ENCODE measurements around the gene SEMA3F.

The SEMA3F gene

DNA sequence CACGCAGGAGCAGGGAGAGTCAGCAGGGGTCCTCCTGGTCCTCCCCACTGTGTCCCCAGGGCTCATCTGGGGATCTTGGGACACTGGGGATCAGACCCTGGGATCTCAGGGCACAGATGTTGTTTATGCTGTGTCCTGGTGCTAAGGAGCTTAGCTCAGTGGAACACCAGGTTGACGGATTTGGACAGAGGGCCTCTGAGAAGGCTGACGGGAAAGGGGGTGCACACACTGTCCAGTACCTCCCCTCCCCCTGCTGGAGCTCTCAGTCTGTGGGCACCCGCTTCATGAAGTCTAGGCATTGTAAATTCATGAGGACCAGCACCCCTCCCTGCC lies 21.9 kb upstream of the SEMA3F start:
- TF ChIP-seq, protein P1, sequence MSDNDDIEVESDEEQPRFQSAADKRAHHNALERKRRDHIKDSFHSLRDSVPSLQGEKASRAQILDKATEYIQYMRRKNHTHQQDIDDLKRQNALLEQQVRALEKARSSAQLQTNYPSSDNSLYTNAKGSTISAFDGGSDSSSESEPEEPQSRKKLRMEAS (IDR thresholded peaks at IDR 0.05), result no peak
- TF ChIP-seq FOXM1 (IDR thresholded peaks at IDR 0.05; ENCODE audit: borderline replicate concordance, low read depth) (no peak), CEBPB (IDR thresholded peaks at IDR 0.05) (no peak), TAF1 (IDR thresholded peaks at IDR 0.05; ENCODE audit: low read depth) (no peak), ZBTB7A (IDR thresholded peaks at IDR 0.05; ENCODE audit: low read depth) (no peak), YY1 (IDR thresholded peaks at IDR 0.05; ENCODE audit: low read depth) (no peak), TEAD4 (IDR thresholded peaks at IDR 0.05) (no peak), CREB1 (IDR thresholded peaks at IDR 0.05; ENCODE audit: low read depth) (no peak), TCF12 (IDR thresholded peaks at IDR 0.05; ENCODE audit: low read depth) (no peak)

DNA sequence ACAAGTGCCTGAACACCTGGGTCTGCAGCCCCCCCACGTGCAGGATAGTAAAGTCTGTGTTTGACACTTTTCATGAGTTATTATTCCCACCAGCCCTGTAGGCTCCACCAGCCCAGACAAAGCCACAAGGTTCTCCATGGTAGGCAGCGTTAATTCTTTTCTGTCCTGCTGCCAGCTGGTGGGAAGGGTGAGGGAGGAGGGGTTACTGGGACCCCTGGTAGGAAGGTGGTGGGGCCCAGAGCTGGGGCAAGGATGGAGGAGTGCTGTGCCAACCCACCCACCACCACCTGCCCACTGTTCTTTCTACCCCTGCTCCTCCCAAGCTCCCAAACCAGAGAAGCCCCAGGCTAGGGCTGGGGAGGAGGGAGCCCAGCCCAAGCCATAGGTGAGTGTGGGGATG lies 20.8 kb upstream of the SEMA3F start:
- TF ChIP-seq YY1 (IDR thresholded peaks at IDR 0.05; ENCODE audit: low read depth), result no peak
- no peak for TF ChIP-seq FOXM1 (IDR thresholded peaks at IDR 0.05; ENCODE audit: borderline replicate concordance, low read depth)
- no peak for TF ChIP-seq EGR1 (IDR thresholded peaks at IDR 0.05)
- no peak for TF ChIP-seq CEBPB (IDR thresholded peaks at IDR 0.05)
- no peak for TF ChIP-seq EP300 (IDR thresholded peaks at IDR 0.05; ENCODE audit: borderline replicate concordance)
- no peak for TF ChIP-seq ZBTB7A (IDR thresholded peaks at IDR 0.05; ENCODE audit: low read depth)
- TF ChIP-seq TCF12 (IDR thresholded peaks at IDR 0.05; ENCODE audit: low read depth), result no peak
- no peak for TF ChIP-seq TEAD4 (IDR thresholded peaks at IDR 0.05)
- TF ChIP-seq RAD21 (IDR thresholded peaks at IDR 0.05; ENCODE audit: low read depth), result no peak
- TF ChIP-seq NFIC (IDR thresholded peaks at IDR 0.05), result no peak
- TF ChIP-seq, protein P2, sequence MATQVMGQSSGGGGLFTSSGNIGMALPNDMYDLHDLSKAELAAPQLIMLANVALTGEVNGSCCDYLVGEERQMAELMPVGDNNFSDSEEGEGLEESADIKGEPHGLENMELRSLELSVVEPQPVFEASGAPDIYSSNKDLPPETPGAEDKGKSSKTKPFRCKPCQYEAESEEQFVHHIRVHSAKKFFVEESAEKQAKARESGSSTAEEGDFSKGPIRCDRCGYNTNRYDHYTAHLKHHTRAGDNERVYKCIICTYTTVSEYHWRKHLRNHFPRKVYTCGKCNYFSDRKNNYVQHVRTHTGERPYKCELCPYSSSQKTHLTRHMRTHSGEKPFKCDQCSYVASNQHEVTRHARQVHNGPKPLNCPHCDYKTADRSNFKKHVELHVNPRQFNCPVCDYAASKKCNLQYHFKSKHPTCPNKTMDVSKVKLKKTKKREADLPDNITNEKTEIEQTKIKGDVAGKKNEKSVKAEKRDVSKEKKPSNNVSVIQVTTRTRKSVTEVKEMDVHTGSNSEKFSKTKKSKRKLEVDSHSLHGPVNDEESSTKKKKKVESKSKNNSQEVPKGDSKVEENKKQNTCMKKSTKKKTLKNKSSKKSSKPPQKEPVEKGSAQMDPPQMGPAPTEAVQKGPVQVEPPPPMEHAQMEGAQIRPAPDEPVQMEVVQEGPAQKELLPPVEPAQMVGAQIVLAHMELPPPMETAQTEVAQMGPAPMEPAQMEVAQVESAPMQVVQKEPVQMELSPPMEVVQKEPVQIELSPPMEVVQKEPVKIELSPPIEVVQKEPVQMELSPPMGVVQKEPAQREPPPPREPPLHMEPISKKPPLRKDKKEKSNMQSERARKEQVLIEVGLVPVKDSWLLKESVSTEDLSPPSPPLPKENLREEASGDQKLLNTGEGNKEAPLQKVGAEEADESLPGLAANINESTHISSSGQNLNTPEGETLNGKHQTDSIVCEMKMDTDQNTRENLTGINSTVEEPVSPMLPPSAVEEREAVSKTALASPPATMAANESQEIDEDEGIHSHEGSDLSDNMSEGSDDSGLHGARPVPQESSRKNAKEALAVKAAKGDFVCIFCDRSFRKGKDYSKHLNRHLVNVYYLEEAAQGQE (IDR thresholded peaks at IDR 0.05; ENCODE audit: low read depth), result no peak
- TF ChIP-seq, protein P1 (IDR thresholded peaks at IDR 0.05), result no peak
- no peak for TF ChIP-seq TAF1 (IDR thresholded peaks at IDR 0.05; ENCODE audit: low read depth)
- no peak for TF ChIP-seq CREB1 (IDR thresholded peaks at IDR 0.05; ENCODE audit: low read depth)
- TF ChIP-seq, protein P3, sequence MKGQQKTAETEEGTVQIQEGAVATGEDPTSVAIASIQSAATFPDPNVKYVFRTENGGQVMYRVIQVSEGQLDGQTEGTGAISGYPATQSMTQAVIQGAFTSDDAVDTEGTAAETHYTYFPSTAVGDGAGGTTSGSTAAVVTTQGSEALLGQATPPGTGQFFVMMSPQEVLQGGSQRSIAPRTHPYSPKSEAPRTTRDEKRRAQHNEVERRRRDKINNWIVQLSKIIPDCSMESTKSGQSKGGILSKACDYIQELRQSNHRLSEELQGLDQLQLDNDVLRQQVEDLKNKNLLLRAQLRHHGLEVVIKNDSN (IDR thresholded peaks at IDR 0.05), result no peak

DNA sequence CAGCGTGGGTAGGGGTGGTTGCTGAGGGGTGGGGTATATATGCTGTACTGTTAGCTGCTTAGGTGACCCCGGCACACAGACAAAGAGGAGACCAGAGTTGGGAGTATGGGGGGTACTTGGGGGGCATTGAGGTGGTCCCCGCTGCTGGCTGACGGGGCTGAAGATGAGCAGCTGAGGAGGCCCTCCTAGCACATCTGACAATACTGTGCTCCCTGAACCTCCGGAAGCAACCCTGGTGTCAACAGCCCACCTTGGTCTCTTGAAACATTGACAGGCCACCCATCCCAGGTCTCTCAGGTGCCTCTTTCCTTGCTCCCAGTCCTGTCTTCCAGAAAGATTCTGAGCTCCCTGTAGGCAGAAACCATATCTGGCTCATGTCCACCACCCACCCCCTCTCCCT lies 19.2 kb upstream of the SEMA3F start:
- no peak for TF ChIP-seq TAF1 (IDR thresholded peaks at IDR 0.05; ENCODE audit: low read depth)
- TF ChIP-seq CREB1 (IDR thresholded peaks at IDR 0.05; ENCODE audit: low read depth), result no peak
- no peak for TF ChIP-seq ZBTB7A (IDR thresholded peaks at IDR 0.05; ENCODE audit: low read depth)
- no peak for TF ChIP-seq EP300 (IDR thresholded peaks at IDR 0.05; ENCODE audit: borderline replicate concordance)
- TF ChIP-seq, protein P3 (IDR thresholded peaks at IDR 0.05), result no peak
- TF ChIP-seq, protein P2 (IDR thresholded peaks at IDR 0.05; ENCODE audit: low read depth), result no peak
- TF ChIP-seq EGR1 (IDR thresholded peaks at IDR 0.05), result no peak
- no peak for TF ChIP-seq NFIC (IDR thresholded peaks at IDR 0.05)
- TF ChIP-seq TEAD4 (IDR thresholded peaks at IDR 0.05), result no peak
- TF ChIP-seq, protein P1 (IDR thresholded peaks at IDR 0.05), result no peak
- no peak for TF ChIP-seq RAD21 (IDR thresholded peaks at IDR 0.05; ENCODE audit: low read depth)
- TF ChIP-seq YY1 (IDR thresholded peaks at IDR 0.05; ENCODE audit: low read depth), result no peak

DNA sequence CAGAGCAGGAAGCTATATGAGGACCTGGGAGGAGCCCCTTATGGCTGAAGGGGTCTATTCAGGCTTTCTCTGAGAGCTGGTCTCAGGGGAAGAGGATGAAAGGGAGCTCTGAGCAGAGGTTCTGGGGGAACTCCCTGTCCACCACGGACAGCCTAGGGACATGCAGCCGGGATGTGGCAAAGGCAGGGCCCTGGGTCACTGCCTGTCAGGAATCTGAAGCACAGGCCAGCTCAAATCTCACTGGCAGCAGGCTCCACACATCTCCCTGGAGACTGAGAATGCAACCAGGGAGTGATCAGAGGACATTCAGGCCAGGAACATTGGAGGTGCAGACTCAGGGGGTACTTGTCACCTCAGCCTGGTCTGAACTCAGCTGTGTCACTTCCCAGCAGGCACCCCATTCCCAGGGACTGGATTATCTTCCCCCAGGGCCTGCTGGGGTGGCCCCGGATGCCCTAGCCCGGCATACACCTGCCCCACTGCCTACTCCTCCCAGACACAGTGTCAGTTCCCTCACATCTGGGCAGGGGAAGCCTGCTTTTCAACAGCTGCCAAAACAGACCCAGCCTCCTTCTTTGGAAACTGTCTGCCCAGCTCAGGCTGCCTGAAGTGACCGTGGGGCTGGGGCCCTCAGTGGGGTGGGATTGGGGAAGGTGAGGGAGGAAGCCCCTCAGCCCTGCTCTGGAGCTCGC lies 18.3 kb upstream of the SEMA3F start:
- TF ChIP-seq, protein P1 (IDR thresholded peaks at IDR 0.05), result no peak
- TF ChIP-seq TAF1 (IDR thresholded peaks at IDR 0.05; ENCODE audit: low read depth), result no peak
- TF ChIP-seq, protein P2 (IDR thresholded peaks at IDR 0.05; ENCODE audit: low read depth), result no peak
- TF ChIP-seq NFIC (IDR thresholded peaks at IDR 0.05), result no peak
- no peak for TF ChIP-seq FOXM1 (IDR thresholded peaks at IDR 0.05; ENCODE audit: borderline replicate concordance, low read depth)
- no peak for TF ChIP-seq TEAD4 (IDR thresholded peaks at IDR 0.05)
- no peak for TF ChIP-seq CREB1 (IDR thresholded peaks at IDR 0.05; ENCODE audit: low read depth)
- no peak for TF ChIP-seq EP300 (IDR thresholded peaks at IDR 0.05; ENCODE audit: borderline replicate concordance)
- no peak for TF ChIP-seq CEBPB (IDR thresholded peaks at IDR 0.05)
- no peak for TF ChIP-seq RAD21 (IDR thresholded peaks at IDR 0.05; ENCODE audit: low read depth)
- no peak for TF ChIP-seq TCF12 (IDR thresholded peaks at IDR 0.05; ENCODE audit: low read depth)
- TF ChIP-seq YY1 (IDR thresholded peaks at IDR 0.05; ENCODE audit: low read depth), result no peak
- TF ChIP-seq, protein P3 (IDR thresholded peaks at IDR 0.05), result no peak
- no peak for TF ChIP-seq EGR1 (IDR thresholded peaks at IDR 0.05)
- TF ChIP-seq ZBTB7A (IDR thresholded peaks at IDR 0.05; ENCODE audit: low read depth), result no peak
